Measurements from ENCODE around the gene TRPM2.
"Not testable (repeated sequence)": the region's sequence is repeated elsewhere in the genome, so short reads cannot be mapped to it uniquely, and the experiment has no call there.

Gene TRPM2

DNA sequence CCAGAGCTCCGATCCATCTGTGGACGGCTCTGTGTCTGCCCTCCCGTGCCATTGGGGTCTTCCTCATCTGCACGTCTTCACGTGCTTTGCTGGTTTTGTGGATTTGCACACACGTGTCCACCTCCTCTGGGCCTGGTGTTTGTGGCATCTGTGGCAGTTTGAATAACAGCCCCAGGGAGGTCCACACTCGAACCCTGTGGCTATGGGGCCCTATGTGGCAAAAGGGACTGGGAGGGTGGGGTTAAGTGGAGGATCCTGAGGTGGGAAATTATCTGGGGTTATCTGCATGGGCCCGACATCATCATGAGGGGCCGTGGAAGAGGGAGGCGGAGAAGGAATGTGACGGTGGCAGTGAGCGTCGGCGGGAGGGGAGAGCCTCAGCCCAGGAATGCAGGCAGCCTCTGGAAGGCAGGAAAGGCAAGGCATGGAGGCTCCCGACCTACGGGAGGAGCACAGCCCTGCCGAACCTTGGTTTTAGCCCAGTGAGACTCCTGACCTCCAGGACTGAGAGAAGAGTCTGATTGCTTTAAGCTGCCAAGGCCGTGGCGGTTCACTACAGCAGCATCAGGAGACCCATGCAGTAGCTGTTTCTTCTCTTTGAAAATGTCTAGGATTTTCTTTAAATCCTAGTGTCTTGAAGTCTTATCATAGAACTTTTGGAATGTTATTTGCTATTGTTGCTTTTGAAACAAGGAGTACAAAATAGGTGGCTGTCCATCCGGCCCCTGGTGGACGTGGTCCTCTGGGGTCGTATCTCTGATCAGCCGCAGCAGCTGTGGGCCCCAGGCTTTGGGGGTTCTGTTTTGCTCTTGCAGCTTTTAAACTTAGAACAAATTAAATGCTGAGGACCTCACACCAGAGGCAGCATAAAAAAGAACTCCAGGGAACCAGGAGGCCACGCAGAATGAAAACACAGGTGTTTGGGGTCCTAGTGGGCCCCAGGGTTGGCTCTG, 61.9 kb downstream of the TRPM2 start:
- no peak for DNase-seq (ENCODE audit: low read depth)

DNA sequence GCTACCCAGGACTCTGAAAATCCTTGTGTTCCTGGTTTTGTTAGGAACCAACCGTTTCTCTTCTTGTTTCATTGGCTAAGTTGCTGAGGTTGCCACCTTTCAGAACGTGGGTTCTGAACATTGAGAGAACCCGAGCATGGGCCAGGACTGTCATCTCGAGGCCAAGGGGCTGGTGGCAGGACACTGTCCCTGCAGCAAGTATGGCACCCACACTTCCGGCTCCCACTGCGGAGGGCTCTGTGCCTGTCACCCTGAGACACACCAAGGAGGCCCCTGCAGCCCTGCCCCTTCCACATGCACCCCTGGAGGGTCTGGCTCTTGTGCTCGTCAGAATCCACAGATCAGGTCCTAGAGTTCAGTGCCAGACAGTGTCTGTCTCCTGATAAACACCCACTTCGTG, 62.8 kb downstream of the TRPM2 start:
- DNase-seq (ENCODE audit: low read depth) = no peak

DNA sequence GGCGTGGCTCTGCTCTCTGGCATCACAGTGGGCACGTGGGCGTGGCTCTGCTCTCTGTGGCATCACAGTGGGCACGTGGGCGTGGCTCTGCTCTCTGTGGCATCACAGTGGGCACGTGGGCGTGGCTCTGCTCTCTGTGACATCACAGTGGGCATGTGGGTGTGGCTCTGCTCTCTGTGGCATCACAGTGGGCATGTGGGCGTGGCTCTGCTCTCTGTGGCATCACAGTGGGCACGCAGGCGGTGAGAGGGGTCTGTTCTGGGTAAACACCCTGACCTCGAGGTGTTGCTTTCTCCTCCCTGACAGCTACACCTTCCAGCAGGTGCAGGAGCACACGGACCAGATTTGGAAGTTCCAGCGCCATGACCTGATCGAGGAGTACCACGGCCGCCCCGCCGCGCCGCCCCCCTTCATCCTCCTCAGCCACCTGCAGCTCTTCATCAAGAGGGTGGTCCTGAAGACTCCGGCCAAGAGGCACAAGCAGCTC, 64.2 kb downstream of the TRPM2 start:
- not testable (repeated sequence) for DNase-seq (ENCODE audit: low read depth)

DNA sequence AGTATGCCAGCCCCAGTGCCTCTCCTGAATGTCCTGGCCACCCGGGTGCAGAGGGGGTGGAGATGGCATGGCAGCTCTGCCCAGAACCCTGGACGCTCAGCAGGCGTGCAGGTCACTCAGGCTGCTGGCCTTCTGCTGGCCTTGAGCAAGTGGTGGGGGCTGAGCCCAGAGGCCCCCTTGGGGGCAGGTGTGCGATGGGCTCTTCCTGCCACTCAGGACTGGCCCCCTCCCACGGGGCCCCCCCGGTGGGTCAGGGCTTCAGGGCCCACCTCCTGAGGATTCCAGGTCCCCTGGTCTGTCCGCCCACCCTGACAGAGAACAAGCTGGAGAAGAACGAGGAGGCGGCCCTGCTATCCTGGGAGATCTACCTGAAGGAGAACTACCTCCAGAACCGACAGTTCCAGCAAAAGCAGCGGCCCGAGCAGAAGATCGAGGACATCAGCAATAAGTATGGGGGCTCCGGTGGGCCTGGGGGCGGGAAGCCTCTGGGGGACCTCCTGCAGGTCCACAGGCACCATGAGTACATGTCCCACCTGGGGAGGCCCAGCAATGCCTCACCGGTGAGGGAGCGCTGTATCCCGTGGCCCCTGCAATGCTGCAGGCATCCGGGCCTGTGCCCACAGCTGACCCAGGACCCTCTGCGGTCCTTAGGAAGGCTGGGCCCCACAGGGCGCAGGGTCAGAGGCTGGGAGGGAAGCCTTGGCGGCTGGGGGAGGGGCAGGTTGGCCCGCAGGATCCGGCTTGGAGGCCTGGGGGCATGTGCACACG, 64.9 kb downstream of the TRPM2 start:
- no peak for DNase-seq (ENCODE audit: low read depth)

DNA sequence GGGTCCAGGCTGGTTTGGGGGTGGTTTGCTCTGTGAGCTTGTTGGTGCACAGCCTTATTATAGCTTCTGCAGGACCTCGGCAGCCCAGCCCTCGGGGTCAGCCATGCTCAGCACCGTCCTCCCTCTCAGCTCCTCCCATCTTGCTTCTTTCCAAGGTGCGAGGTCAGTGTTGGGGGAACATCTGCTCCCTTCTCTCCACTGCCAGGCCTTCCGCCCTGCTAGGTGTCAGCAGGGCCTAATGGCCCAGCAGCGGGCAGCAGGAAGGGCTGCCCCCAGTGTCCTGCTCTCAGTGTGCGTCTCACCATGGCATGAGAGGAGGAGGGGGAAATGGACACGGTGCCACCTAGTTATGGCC, 65.4 kb downstream of the TRPM2 start:
- no peak for DNase-seq (ENCODE audit: low read depth)

DNA sequence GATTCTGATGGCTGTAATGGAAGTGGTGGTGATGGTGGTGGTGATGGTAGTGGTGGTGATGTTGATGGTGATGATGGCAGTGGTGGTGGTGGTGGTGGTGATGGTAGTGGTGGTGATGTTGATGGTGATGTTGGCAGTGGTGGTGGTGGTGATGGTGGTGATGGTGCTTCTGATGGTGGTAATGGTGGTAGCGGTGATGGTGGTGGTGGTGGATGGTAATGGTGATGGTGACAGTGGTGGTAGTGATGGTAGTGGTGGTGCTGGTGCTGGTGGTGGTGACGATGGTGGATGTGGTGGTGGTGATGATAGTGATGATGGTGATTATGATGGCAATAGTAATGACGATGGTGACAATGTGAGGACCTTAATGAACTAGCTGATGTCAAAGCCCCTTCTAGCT, 66.3 kb downstream of the TRPM2 start:
- no peak for DNase-seq (ENCODE audit: low read depth)

DNA sequence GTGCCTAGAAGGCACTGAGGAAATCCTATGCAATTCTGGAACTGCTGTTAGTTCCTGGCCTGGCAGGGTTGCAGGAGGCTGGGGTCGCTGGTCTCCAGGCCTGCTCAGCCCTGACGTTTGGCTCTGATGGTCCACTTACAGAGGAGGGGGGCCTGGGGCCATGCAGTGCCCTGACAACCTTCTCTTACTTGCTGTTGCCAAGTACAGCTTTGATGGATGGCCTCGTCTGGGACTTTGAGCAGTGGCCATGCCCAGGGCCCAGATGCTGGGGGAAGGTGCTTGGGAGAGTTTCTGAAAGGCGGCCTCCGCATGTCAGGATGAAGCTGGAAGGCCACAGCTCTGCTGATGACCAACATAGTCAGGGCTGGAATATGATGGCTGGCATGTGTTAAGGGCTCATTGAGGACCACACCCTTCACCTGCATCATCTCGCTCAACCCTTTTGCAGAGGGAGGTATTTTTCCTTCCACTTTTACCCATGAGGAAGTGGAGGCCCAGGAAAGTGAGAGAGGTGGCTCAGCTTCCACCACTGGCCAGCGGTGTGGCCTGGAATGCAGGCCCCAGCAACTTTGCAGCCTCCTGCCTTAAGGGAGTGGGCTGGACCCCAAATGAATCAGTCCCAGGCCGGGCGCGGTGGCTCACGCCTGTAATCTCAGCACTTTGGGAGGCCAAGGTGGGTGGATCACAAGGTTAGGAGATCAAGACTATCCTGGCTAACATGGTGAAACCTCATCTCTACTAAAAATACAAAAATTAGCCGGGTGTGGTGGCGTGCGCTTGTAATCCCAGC, 67.2 kb downstream of the TRPM2 start:
- DNase-seq (ENCODE audit: low read depth) = no peak

DNA sequence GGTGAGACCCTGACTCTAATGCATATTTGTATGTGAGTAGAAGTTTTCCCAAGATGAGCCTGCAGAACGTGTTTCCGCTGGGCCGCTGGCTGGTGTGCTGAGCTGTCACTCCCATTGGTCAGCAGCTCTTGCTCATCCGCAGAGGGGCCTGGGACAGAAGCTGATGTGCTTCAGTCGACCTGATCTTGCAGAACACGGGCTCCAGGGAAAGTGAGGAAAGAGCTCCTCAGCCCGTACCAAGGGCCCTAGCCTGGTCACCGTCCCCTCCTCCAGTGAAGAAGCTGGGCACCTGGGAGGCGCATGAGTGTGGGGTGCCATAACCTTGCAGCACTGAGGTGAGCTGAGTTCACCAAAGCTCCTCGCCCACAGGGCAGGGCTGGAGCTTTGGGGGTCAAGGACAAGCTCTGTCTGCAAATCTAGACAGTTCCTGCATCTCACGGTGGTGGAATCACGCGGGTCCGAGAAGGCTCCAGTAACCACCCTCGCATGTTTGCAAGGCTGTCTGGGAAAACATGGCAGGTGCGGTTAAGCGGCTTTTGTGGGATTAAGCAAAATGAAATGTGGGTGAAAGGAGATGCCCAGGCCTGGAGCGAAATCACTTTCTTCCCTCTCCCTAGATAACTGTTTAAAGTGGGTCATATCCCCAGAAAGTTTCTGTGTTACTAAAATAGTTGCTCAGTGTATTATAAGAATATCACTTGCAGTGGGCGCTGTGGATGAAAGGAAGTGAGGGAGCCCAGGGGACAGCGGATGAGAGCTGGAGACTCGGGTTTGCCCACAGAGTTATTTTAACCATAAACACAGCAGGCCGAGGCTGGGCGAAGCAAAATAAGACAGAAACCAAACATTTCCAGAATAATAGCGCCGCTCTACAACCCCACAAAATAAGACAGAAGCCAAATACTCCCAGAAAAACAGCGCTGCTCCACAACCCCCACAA, 68.8 kb downstream of the TRPM2 start:
- DNase-seq (ENCODE audit: low read depth) = no peak

DNA sequence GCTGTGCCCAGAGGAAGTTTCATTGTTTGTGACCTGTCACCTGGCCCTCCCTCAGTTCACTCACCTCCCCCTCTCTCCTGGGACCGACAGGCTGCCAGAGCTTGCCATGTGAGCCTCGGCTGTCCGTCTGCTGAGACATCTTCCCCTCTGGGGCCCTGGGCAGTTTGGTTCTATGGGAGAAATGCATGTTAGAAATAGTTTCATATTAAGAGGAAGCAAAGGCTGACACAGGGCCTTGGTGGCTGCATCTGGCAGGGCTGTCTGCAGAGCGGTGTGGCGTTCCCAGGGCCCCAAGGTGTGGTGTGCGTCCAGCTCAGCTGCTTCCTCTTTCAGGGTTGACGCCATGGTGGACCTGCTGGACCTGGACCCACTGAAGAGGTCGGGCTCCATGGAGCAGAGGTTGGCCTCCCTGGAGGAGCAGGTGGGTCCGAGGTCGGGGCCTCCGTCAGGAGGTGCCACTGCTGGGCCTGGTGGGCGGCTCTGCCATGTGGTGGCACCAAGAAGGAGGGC, 69.9 kb downstream of the TRPM2 start:
- DNase-seq (ENCODE audit: low read depth) = no peak

DNA sequence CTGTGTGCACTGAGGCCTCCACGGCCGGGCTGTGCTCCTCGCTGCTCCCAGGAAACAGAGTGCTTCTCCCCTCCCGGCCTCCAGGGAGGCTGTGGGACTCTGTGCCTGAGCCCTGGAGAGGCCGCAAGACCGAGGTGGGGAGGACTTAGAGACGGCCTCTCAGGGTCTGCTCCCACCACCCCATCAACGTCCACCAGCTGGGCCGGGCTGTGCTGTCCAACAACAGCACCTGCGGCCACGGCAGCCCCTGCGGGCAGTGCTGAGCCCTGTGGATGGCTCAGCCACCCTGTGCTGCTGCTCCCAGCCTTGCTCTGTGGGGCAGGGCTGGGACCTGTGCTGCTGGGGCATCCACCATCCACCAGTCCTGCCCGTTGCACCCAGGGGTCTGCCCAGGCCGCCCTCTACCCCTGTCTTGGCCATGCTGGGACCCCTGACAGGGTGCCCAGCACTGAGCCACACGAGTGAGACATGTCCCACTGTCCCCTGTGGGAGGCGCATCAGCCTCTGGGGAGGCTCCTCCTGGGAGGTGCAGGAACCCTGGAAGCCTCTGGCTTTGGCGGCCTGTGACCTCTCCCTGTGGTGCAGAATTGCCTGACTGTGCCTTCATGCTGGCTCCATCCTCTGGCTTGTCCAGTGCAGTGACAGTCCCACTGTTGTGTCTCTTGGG, 70.7 kb downstream of the TRPM2 start:
- DNase-seq (ENCODE audit: low read depth) = no peak

DNA sequence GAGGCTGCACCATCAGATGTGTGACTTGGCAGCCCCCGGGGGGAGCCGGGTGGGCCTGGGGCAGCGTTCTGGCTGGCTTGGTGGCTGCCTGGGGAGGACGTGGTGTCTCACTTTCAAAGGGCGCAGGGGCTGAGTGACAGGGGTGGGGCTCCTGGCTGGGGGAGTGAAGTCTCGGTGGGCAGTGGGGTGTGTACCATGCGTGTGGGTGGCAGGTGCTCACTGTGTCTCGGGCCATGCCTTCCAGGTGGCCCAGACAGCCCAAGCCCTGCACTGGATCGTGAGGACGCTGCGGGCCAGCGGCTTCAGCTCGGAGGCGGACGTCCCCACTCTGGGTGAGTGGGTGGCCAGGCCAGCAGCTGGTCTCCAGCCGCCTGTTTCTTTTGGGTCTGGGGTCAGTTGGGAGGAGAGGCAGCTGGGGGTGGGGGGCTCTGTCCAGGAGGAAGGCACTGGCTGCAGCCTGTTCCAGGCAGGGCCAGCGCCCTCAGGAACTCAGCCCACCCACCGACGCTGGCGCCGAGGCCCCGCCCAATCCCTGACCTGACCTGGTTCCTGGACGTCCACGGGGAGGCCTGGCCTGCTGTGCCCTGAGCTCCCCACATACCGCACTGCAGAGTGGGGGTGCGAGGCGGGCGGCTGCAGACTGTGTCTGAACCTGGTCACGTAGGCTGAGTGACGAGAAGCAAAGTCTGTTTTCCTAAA, 71.3 kb downstream of the TRPM2 start:
- no peak for DNase-seq (ENCODE audit: low read depth)

DNA sequence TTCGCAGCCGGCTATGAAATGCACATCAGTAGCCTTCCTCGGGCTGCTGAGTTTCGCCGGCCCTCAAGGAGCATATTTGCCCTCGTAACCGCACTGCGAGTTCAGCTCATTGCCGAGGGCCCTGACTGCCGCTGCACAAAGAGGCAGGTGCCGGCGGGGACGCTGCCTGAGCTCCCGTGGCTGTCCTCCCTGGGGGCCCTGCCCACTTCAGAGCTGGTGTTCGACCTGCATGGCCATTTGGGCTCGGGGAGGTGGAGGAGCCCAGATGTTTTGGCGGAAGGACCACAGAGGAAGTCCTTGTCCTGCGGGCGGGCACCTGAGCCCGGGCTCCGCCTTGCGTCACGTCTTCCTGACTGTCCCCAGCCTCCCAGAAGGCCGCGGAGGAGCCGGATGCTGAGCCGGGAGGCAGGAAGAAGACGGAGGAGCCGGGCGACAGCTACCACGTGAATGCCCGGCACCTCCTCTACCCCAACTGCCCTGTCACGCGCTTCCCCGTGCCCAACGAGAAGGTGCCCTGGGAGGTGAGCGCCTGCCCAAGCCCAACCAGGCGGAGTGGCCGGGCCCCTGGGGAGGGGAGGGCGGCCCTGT, 72.0 kb downstream of the TRPM2 start:
- DNase-seq (ENCODE audit: low read depth) = no peak

DNA sequence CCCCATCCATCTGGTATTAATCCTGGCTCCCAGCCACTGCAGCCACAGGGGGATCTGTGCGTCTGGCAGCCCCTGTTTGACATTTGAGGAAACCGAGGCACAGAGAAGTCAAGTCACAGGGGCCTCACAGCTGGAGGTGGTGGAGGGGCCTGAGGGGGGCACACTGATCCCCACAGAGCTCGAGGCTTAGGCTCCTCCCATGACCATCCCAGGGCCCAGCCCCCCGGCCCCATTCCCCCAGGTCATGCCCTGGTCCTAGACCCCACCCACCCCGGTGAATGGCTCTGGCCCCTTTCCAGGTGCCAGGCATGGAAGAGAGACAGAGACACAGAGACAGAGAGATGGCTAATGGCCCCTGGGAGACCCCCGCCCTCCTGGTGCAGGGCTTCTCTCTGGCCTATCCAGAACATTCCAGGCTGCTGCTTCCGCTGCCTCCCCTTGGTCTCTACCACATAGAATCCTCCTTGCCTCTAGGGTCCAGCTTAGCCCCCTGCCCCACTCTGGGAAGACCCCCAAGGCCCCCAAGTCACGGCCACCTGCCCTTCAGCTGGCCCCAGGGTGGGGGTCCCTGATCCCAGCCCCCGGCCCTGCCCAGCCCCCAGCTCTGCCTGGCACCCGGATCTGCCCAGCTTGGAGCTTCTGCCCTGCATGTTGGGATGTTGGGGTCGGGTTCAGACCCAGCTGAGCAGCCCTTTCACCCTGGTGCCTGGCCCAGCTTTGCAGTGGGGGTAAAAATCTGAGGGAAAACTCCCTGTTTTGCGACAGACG, 72.7 kb downstream of the TRPM2 start:
- no peak for DNase-seq (ENCODE audit: low read depth)

DNA sequence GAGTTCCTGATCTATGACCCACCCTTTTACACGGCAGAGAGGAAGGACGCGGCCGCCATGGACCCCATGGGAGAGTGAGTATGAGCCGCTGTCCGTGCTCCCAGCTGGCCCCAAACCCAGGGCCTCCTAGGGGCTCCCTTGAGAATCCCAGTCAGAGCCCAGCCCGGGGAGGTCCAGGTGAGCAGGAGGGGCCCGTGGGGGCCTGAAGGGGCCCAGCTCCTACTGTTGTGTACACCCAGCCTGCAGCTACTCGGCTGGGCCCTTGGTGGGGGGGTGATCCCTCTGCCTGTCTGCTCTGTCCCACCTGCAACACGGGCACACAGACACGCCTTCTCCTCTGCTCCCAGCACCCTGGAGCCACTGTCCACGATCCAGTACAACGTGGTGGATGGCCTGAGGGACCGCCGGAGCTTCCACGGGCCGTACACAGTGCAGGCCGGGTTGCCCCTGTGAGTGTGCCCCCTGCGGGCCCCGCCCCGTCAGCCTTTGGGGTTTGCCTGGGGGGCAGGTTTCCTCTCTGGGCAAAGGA, 73.3 kb downstream of the TRPM2 start:
- DNase-seq (ENCODE audit: low read depth) = no peak

DNA sequence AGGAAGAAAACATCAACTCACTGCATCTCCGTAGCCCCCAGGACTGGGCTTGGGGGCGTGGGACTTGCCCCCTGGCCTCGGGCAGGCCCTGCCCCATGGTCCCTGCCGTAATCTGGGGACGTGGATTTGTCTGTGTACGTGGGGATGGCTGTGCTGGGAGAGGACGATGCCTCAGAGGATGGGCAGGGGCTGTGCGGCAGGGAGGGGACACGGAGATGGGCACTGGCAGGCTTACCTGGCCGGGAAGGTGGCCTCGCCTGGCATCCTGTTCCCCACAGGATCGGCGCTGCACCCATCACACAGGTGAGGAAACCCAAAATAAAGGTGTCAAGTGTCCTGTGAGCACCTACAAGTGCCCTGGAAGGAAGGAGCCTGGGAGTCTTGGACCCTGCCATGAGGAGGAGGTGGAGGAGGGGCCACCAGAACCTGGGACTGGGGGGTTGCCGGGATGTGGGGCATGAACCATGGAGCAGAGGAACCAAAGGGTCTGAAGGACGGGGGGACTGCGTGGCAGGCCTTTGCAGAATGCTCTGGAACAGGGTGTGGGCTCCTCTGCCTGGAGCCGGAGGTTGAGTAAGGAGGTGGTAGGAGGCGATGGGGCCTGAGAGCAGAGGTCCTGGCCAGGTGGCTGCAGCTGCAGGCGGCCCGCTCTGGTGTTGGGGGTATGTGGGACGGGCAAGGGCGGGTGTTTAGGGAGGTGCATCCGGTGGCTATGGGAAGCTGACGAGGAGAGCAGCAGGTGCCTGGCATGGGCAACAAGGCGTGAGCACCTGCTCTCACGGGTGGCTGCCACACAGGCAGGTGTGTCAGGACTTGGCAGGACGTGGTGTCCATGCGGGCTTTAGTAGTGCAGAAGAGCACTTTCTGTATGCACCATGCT, 74.1 kb downstream of the TRPM2 start:
- DNase-seq (ENCODE audit: low read depth) = no peak

DNA sequence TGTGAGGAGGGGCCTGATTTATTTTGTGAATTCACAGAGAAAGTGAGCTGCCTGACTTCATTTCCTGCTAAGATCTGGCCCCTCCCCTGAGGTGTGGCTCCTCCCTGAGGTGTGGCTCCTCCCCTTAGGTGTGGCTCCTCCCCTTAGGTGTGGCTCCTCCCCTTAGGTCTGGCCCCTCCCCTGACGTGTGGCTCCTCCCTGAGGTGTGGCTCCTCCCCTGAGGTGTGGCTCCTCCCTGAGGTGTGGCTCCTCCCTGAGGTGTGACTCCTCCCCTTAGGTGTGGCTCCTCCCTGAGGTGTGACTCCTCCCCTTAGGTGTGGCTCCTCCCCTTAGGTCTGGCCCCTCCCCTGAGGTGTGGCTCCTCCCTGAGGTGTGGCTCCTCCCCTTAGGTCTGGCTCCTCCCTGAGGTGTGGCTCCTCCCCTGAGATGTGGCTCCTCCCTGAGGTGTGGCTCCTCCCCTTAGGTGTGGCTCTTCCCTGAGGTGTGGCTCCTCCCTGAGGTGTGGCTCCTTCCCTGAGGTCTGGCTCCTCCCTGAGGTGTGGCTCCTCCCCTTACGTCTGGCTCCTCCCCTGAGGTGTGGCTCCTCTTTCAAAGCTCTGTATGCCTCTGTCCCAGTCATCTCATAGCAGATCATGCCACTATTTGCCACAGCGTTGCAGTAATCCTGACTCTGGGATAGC, 75.0 kb downstream of the TRPM2 start:
- DNase-seq (ENCODE audit: low read depth) = no peak

DNA sequence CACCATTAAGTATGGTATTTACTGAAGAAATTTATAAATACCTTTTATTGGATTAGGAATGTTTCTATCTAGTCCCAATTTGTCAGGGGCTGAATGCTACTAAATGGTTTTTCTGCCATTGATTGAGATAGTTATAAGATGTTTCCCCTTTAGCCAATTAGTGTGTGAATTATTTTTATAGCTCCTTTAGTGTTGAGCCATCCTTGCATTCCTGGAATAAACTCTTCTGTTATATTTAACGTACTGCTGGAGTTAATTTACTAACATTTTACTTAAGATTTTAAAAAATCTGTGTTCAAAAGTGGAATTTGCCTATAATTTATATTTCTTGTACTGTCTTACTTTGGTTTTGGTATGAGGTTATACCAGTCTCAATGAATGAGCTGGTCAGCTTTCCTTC, 76.5 kb downstream of the TRPM2 start:
- no peak for DNase-seq (ENCODE audit: low read depth)

Measured in HS-27A (cell line).